Esophagus muscularis mucosa (tissue), 4 donors: ENCODE results near the gene RNF180. TPM values are rescaled to one million over a fixed set of nuclear protein-coding genes. Genes with fewer than 3 reads are reported as not detected.

ENCODE experiments used
- DNase-seq: peaks from one replicate; pipeline ENCODE4 v3.0.0-alpha.2; 2017; ENCODE audit errors: extremely low spot score
- H3K27ac ChIP-seq, 4 donors: fragments of 200-600 bp; sonication (generic); replicated peaks in 1 of 4; 1 replicate in 3 of 4; 2 replicates in 1 of 4; pipeline ENCODE4 v1.5.1; 2016 to 2019; ENCODE audit warnings: mild to moderate bottlenecking in 1 of 4
- H3K27me3 ChIP-seq, 4 donors: fragments of 200-600 bp; sonication (generic); one replicate each; pipeline versions ENCODE4 v1.5.1 to v1.6.0; 2016 to 2019
- H3K36me3 ChIP-seq, 4 donors: fragments of 200-600 bp; sonication (generic); one replicate each; pipeline ENCODE4 v1.5.1; 2016 to 2019
- H3K4me1 ChIP-seq, 4 donors: fragments of 200-600 bp; sonication (generic); one replicate each; pipeline ENCODE4 v1.5.1; 2016 to 2019
- H3K4me3 ChIP-seq, 4 donors: fragments of 200-600 bp; sonication (generic); 1 replicate in 2 of 4; 2 replicates in 2 of 4; pipeline ENCODE4 v1.5.1; 2016 to 2019; ENCODE audit warnings: mild to moderate bottlenecking in 4 of 4, moderate library complexity in 1 of 4
- H3K9me3 ChIP-seq, 4 donors: fragments of 200-600 bp; sonication (generic); 1 replicate in 3 of 4; 2 replicates in 1 of 4; pipeline ENCODE4 v1.5.1; 2016 to 2019
- CTCF ChIP-seq, 3 experiments: fragments of 200-600 bp in 2 of 3; fragments of 450-650 bp in 1 of 3; sonication (generic) in 2 of 3; IDR thresholded peaks; one replicate each; pipeline ENCODE4 v1.5.1; 2017 to 2019; ENCODE audit warnings: antibody characterized with exemption in 3 of 3, mild to moderate bottlenecking in 2 of 3, moderate library complexity in 1 of 3
- EP300 ChIP-seq: sonication (generic); formaldehyde crosslinking; IDR thresholded peaks from one replicate; pipeline ENCODE4 v1.6.1; 2017; ENCODE audit warnings: antibody characterized with exemption
- POLR2A ChIP-seq: fragments of 450-650 bp; IDR thresholded peaks from one replicate; pipeline ENCODE4 v1.6.1; 2017; ENCODE audit warnings: antibody characterized with exemption, moderate library complexity, mild to moderate bottlenecking, low read depth
- POLR2AphosphoS5 ChIP-seq, 2 donors: sonication (generic); formaldehyde crosslinking; IDR thresholded peaks; one replicate each; pipeline ENCODE4 v1.6.1; 2017; ENCODE audit warnings: antibody characterized with exemption in 2 of 2
- WGBS: methylation state at CpG from one replicate; pipeline ENCODE4 v1.1.5; 2018; 5-methylcytosine and 5-hydroxymethylcytosine counted together
- intact Hi-C: fragments of 100-400 bp; cut with DNase I; formaldehyde crosslinking; loops from one replicate; pipeline ENCODE4 v1.15.1; 2023
- total RNA-seq, 4 donors: library from RNA; depleted of rRNA; stranded (reverse); fragments of >200 nt; gene quantifications; one replicate each; pipeline versions ENCODE4 v1.1.0 to v1.2.1, GENCODE V29; 2016

Gene RNF180
- total RNA-seq, 4 donors from 2014 or later, result 17.9 to 22.4 (median 21.0) TPM

- H3K27me3 ChIP-seq, result no peaks in the 10 kb centered on the region
- DNase-seq, result no peak
- H3K36me3 ChIP-seq, result no peaks in the 10 kb centered on the region
- intact Hi-C loops, result no loop called here
- no peak overlapping the region for H3K4me3 ChIP-seq
- H3K27ac ChIP-seq, result no peak overlapping the region
- no peaks in the 10 kb centered on the region for H3K4me1 ChIP-seq
- WGBS, result 62% methylated on average over 1 of the region's 1 CpG
- no peaks in the 10 kb centered on the region for H3K9me3 ChIP-seq
- TF ChIP-seq CTCF (IDR thresholded peaks at IDR 0.05) (no peak), EP300 (no peak)
Observed at GRCh38 chr5:64308135-64308534, 142.5 kb downstream of the RNF180 start.

- Histone ChIP-seq H3K9me3 (no peaks in the 10 kb centered on the region), H3K27ac (no peak overlapping the region), H3K4me1 (no peaks in the 10 kb centered on the region), H3K36me3 (no peaks in the 10 kb centered on the region), H3K27me3 (no peaks in the 10 kb centered on the region), H3K4me3 (no peak overlapping the region)
- 74% methylated on average over 4 of the region's 4 CpGs for WGBS
- intact Hi-C loops, result no loop called here
- no peak for TF ChIP-seq EP300
- TF ChIP-seq POLR2AphosphoS5 (IDR thresholded peaks at IDR 0.05), result no peak
- TF ChIP-seq CTCF (IDR thresholded peaks at IDR 0.05), result no peak
- TF ChIP-seq POLR2A, result no peak
- no peak for DNase-seq
Observed at GRCh38 chr5:64312491-64312890, 146.8 kb downstream of the RNF180 start.

GRCh38 chr5:64315778-64316177 lies 150.1 kb downstream of the RNF180 start:
- no peak for DNase-seq
- Histone ChIP-seq H3K9me3 (no peaks in the 10 kb centered on the region), H3K27ac (no peak overlapping the region), H3K4me1 (no peaks in the 10 kb centered on the region), H3K36me3 (no peaks in the 10 kb centered on the region), H3K4me3 (no peak overlapping the region), H3K27me3 (no peaks in the 10 kb centered on the region)
- intact Hi-C loops, result no loop called here
- TF ChIP-seq POLR2A (no peak), CTCF (IDR thresholded peaks at IDR 0.05) (no peak), EP300 (no peak), POLR2AphosphoS5 (IDR thresholded peaks at IDR 0.05) (no peak)
- 69% methylated on average over 1 of the region's 1 CpG for WGBS

- TF ChIP-seq CTCF (IDR thresholded peaks at IDR 0.05) (no peak), EP300 (no peak), POLR2AphosphoS5 (IDR thresholded peaks at IDR 0.05) (no peak)
- Histone ChIP-seq H3K27ac (no peak overlapping the region), H3K27me3 (no peaks in the 10 kb centered on the region), H3K4me3 (no peak overlapping the region), H3K36me3 (no peaks in the 10 kb centered on the region), H3K4me1 (no peaks in the 10 kb centered on the region), H3K9me3 (no peaks in the 10 kb centered on the region)
- intact Hi-C loops, result no loop called here
- WGBS, result 89% methylated on average over 1 of the region's 1 CpG
- DNase-seq, result no peak
Observed at GRCh38 chr5:64318175-64318574, 152.5 kb downstream of the RNF180 start.

GRCh38 chr5:64323591-64323990 lies 157.9 kb downstream of the RNF180 start:
- 79% methylated on average over 1 of the region's 1 CpG for WGBS
- H3K27me3 ChIP-seq, result no peaks in the 10 kb centered on the region
- intact Hi-C loops, result no loop called here
- no peak for DNase-seq
- H3K4me3 ChIP-seq, result no peak overlapping the region
- H3K36me3 ChIP-seq, result peaks cover 0 to 26% (median 3%) of the 10 kb centered on the region in 4 donors
- H3K27ac ChIP-seq, result no peak overlapping the region
- H3K4me1 ChIP-seq, result no peaks in the 10 kb centered on the region
- peaks cover 0 to 9% (median 3%) of the 10 kb centered on the region in 4 donors for H3K9me3 ChIP-seq
- TF ChIP-seq POLR2AphosphoS5 (IDR thresholded peaks at IDR 0.05), result no peak
- no peak for TF ChIP-seq EP300
- no peak for TF ChIP-seq CTCF (IDR thresholded peaks at IDR 0.05)
- no peak for TF ChIP-seq POLR2A
